A549 treated with CpdA at 1 μM for 4 hours (cell line): ENCODE measurements around the gene SKI. TPM values are rescaled to one million over a fixed set of nuclear protein-coding genes. Genes with fewer than 3 reads are reported as not detected.

Experiments used
- total RNA-seq: library from RNA; stranded (reverse); fragments of 200-300 nt; extraction: Qiagen RNA extraction; gene quantifications from 5 replicates; pipeline ENCODE4 v1.2.3, GENCODE V29; 2022; ENCODE audit warnings: low read depth

SKI gene
- total RNA-seq = 20.8 to 23.4 TPM (median 21.7 TPM) in 5 replicates

GRCh38 chr1:2228157-2228594, at the start of gene SKI:
TSS of gene SKI (plus strand) at chr1:2228319. CDS start at chr1:2228767, 448 bp downstream.

GRCh38 chr1:2194319-2194897, 33.7 kb upstream of the SKI start, which contains the start of gene FAAP20:
TSS of gene FAAP20 (minus strand) at chr1:2194772. CDS start at chr1:2194749, 23 bp downstream.

Other genes starting within 250 kb of the SKI start
- gene CFAP74, start 224.5 kb upstream of the SKI start, total RNA-seq = 0.01 TPM in 1 of 5 replicates, not detected in the others
- 0.49 to 0.73 TPM (median 0.56 TPM) in 4 of 5 replicates, not detected in the other for gene GABRD, start 209.0 kb upstream of the SKI start, total RNA-seq
- 8.0 to 11.3 TPM (median 9.8 TPM) in 5 replicates for gene PRKCZ, start 177.9 kb upstream of the SKI start, total RNA-seq
- gene FAAP20, start 33.5 kb upstream of the SKI start, total RNA-seq = 35.5 to 61.6 TPM (median 60.0 TPM) in 5 replicates
- gene MORN1, start 163.2 kb downstream of the SKI start, total RNA-seq = 5.6 to 7.3 TPM (median 6.3 TPM) in 5 replicates
- 91.9 to 132 TPM (median 121 TPM) in 5 replicates for gene RER1, start 163.5 kb downstream of the SKI start, total RNA-seq
- 17.7 to 23.7 TPM (median 20.8 TPM) in 5 replicates for gene PEX10, start 184.2 kb downstream of the SKI start, total RNA-seq
- gene PLCH2, start 248.0 kb downstream of the SKI start, total RNA-seq = 0.15 to 0.41 TPM (median 0.34 TPM) in 5 replicates